Upper lobe of left lung (tissue), 6 donors: Measurements from ENCODE around the gene RWDD2A. TPM values are rescaled to one million over a fixed set of nuclear protein-coding genes. Genes with fewer than 3 reads are reported as not detected.

Experiments used
- ATAC-seq, 2 donors: fragments of 200-7000 bp; cut with Tn5 transposase; one replicate each; pipeline ENCODE4 v1.9.1; 2022; ENCODE audit warnings: mild to moderate bottlenecking in 2 of 2, moderate library complexity in 2 of 2; ENCODE audit not compliant: low FRiP score in 2 of 2
- DNase-seq, 2 donors: peaks; one replicate each; pipeline ENCODE4 v3.0.0-alpha.2; 2019 to 2020
- H3K27ac ChIP-seq, 4 donors: fragments of 200-600 bp; sonication (generic); one replicate each; pipeline ENCODE4 v1.5.1; 2016 to 2019
- H3K27me3 ChIP-seq, 4 donors: fragments of 200-600 bp; sonication (generic); one replicate each; pipeline ENCODE4 v1.5.1; 2017 to 2019
- H3K36me3 ChIP-seq, 4 donors: fragments of 200-600 bp; sonication (generic); one replicate each; pipeline ENCODE4 v1.5.1; 2016 to 2019
- H3K4me1 ChIP-seq, 4 donors: fragments of 200-600 bp; sonication (generic); one replicate each; pipeline ENCODE4 v1.5.1; 2018 to 2019
- H3K4me3 ChIP-seq, 4 donors: fragments of 200-600 bp; sonication (generic); one replicate each; pipeline ENCODE4 v1.5.1; 2017 to 2019; ENCODE audit warnings: mild to moderate bottlenecking in 2 of 4, moderate library complexity in 1 of 4
- H3K9me3 ChIP-seq, 4 donors: fragments of 200-600 bp; sonication (generic); one replicate each; pipeline ENCODE4 v1.5.1; 2018 to 2019
- CTCF ChIP-seq, 6 experiments: fragments of 450-650 bp in 4 of 6; fragments of 200-600 bp in 2 of 6; sonication (generic) in 2 of 6; IDR thresholded peaks; one replicate each; pipeline ENCODE4 v1.5.1; 2016 to 2019; ENCODE audit warnings: antibody characterized with exemption in 6 of 6
- EP300 ChIP-seq, 4 donors: sonication (generic); formaldehyde crosslinking; IDR thresholded peaks; one replicate each; pipeline ENCODE4 v1.5.1; 2017; ENCODE audit warnings: antibody characterized with exemption in 4 of 4, control low read depth in 2 of 4
- POLR2A ChIP-seq, 4 donors: fragments of 450-650 bp; IDR thresholded peaks; one replicate each; pipeline ENCODE4 v1.5.1; 2016 to 2017; ENCODE audit warnings: antibody characterized with exemption in 4 of 4, mild to moderate bottlenecking in 2 of 4
- POLR2AphosphoS5 ChIP-seq, 2 donors: sonication (generic); formaldehyde crosslinking; IDR thresholded peaks; one replicate each; pipeline ENCODE4 v1.5.1; 2017; ENCODE audit warnings: antibody characterized with exemption in 2 of 2
- WGBS, 2 donors: methylation state at CpG; one replicate each; pipeline ENCODE4 v1.1.5; 2017 to 2018; 5-methylcytosine and 5-hydroxymethylcytosine counted together
- total RNA-seq, 6 donors: library from RNA; depleted of rRNA in 4 of 6; stranded (reverse); fragments of >200 nt in 4 of 6; gene quantifications; one replicate each; pipeline versions ENCODE4 v1.1.0 to v1.2.1, GENCODE V29; 2016 to 2021
- donor health status: DM: no; HTN: no; CAD: no; lungs with moderate emphysema.
- donor health status: DM: no; HTN: yes; CAD: no; lungs with severe emphysema.

The RWDD2A gene
- total RNA-seq, 6 donors from 2014 or later = 2.3 to 5.2 (median 3.7) TPM

GRCh38 chr6:83155794-83156193 lies 37.4 kb upstream of the RWDD2A start:
- no peak for DNase-seq
- no peak for TF ChIP-seq EP300 (IDR thresholded peaks at IDR 0.05)
- TF ChIP-seq POLR2AphosphoS5 (IDR thresholded peaks at IDR 0.05) = no peak
- no peak for TF ChIP-seq POLR2A (IDR thresholded peaks at IDR 0.05)
- no peak for TF ChIP-seq CTCF (IDR thresholded peaks at IDR 0.05)
- Histone ChIP-seq H3K4me3 (no peak overlapping the region), H3K27ac (no peak overlapping the region), H3K4me1 (no peaks in the 10 kb centered on the region), H3K36me3 (peaks cover 6 to 91% (median 31%) of the 10 kb centered on the region in 4 donors), H3K9me3 (no peaks in the 10 kb centered on the region), H3K27me3 (no peaks in the 10 kb centered on the region)
- 82 to 88% methylated on average over 2 of the region's 2 CpGs for WGBS, 2 donors
- no peak for ATAC-seq

GRCh38 chr6:83160167-83160566 lies 33.0 kb upstream of the RWDD2A start:
- peaks cover 6 to 65% (median 14%) of the 10 kb centered on the region in 4 donors for H3K36me3 ChIP-seq
- H3K4me1 ChIP-seq = no peaks in the 10 kb centered on the region
- H3K9me3 ChIP-seq = no peaks in the 10 kb centered on the region
- 92 to 96% methylated on average over 1 of the region's 1 CpG for WGBS, 2 donors
- DNase-seq = no peak
- TF ChIP-seq POLR2AphosphoS5 (IDR thresholded peaks at IDR 0.05) (no peak), EP300 (IDR thresholded peaks at IDR 0.05) (no peak), CTCF (IDR thresholded peaks at IDR 0.05) (no peak), POLR2A (IDR thresholded peaks at IDR 0.05) (no peak)
- no peaks in the 10 kb centered on the region for H3K27me3 ChIP-seq
- no peak overlapping the region for H3K4me3 ChIP-seq
- ATAC-seq = no peak
- no peak overlapping the region for H3K27ac ChIP-seq

- Histone ChIP-seq H3K4me1 (no peaks in the 10 kb centered on the region), H3K27ac (no peak overlapping the region), H3K9me3 (no peaks in the 10 kb centered on the region), H3K27me3 (no peaks in the 10 kb centered on the region), H3K36me3 (peaks cover 16 to 91% (median 63%) of the 10 kb centered on the region in 4 donors), H3K4me3 (no peak overlapping the region)
- DNase-seq (no peak), ATAC-seq (no peak)
- 88 to 94% methylated on average over 5 of the region's 5 CpGs for WGBS, 2 donors
- TF ChIP-seq CTCF (IDR thresholded peaks at IDR 0.05) (no peak), POLR2A (IDR thresholded peaks at IDR 0.05) (no peak), POLR2AphosphoS5 (IDR thresholded peaks at IDR 0.05) (no peak), EP300 (IDR thresholded peaks at IDR 0.05) (no peak)
Observed at GRCh38 chr6:83167726-83168278, 25.4 kb upstream of the RWDD2A start.

- Histone ChIP-seq H3K4me1 (no peaks in the 10 kb centered on the region), H3K27ac (no peak overlapping the region), H3K27me3 (no peaks in the 10 kb centered on the region), H3K4me3 (no peak overlapping the region), H3K36me3 (peaks cover 19 to 99% (median 70%) of the 10 kb centered on the region in 4 donors), H3K9me3 (no peaks in the 10 kb centered on the region)
- 79 to 89% methylated on average over 1 of the region's 1 CpG for WGBS, 2 donors
- TF ChIP-seq CTCF (IDR thresholded peaks at IDR 0.05) = no peak
- ATAC-seq (no peak), DNase-seq (no peak)
Observed at GRCh38 chr6:83168556-83168955, 24.6 kb upstream of the RWDD2A start.

GRCh38 chr6:83169106-83169505 lies 24.1 kb upstream of the RWDD2A start:
- TF ChIP-seq EP300 (IDR thresholded peaks at IDR 0.05) = no peak
- TF ChIP-seq POLR2A (IDR thresholded peaks at IDR 0.05) = no peak
- no peak for TF ChIP-seq POLR2AphosphoS5 (IDR thresholded peaks at IDR 0.05)
- TF ChIP-seq CTCF (IDR thresholded peaks at IDR 0.05) = no peak
- Histone ChIP-seq H3K4me1 (no peaks in the 10 kb centered on the region), H3K27me3 (no peaks in the 10 kb centered on the region), H3K9me3 (no peaks in the 10 kb centered on the region), H3K27ac (no peak overlapping the region), H3K4me3 (no peak overlapping the region), H3K36me3 (peaks cover 19 to 100% (median 76%) of the 10 kb centered on the region in 4 donors)
- DNase-seq (no peak), ATAC-seq (no peak)
